HG02610 (cell line): ENCODE results near the gene ENOX1.

Experiments used
- ATAC-seq: cut with Tn5 transposase; IDR thresholded peaks from one replicate; pipeline ENCODE4 v1.9.1; 2021; ENCODE audit warnings: mild to moderate bottlenecking, moderate library complexity; ENCODE audit not compliant: unreplicated experiment

Gene ENOX1

GRCh38 chr13:43611281-43612273, 175.2 kb downstream of the ENOX1 start:
- no peak for ATAC-seq

GRCh38 chr13:43608400-43609137, 178.2 kb downstream of the ENOX1 start:
- ATAC-seq = no peak

- no peak for ATAC-seq
Observed at GRCh38 chr13:43597599-43597945, 189.2 kb downstream of the ENOX1 start.

- no peak for ATAC-seq
Observed at GRCh38 chr13:43596924-43597598, 189.7 kb downstream of the ENOX1 start.

GRCh38 chr13:43596006-43596405, 190.8 kb downstream of the ENOX1 start:
- no peak for ATAC-seq

GRCh38 chr13:43587376-43587775, 199.4 kb downstream of the ENOX1 start:
- no peak for ATAC-seq

GRCh38 chr13:43584751-43585150, 202.0 kb downstream of the ENOX1 start:
- ATAC-seq = no peak

GRCh38 chr13:43583321-43583720, 203.5 kb downstream of the ENOX1 start:
- no peak for ATAC-seq

- no peak for ATAC-seq
Observed at GRCh38 chr13:43580280-43580679, 206.5 kb downstream of the ENOX1 start.

GRCh38 chr13:43579321-43579720, 207.5 kb downstream of the ENOX1 start:
- ATAC-seq = no peak

GRCh38 chr13:43574605-43575004, 212.2 kb downstream of the ENOX1 start:
- ATAC-seq = no peak

- no peak for ATAC-seq
Observed at GRCh38 chr13:43573802-43574514, 212.8 kb downstream of the ENOX1 start.

- no peak for ATAC-seq
Observed at GRCh38 chr13:43573361-43573740, 213.4 kb downstream of the ENOX1 start.

- no peak for ATAC-seq
Observed at GRCh38 chr13:43572656-43573360, 214.0 kb downstream of the ENOX1 start.

GRCh38 chr13:43569658-43570057, 217.1 kb downstream of the ENOX1 start:
- ATAC-seq = no peak

- no peak for ATAC-seq
Observed at GRCh38 chr13:43567608-43568007, 219.2 kb downstream of the ENOX1 start.

GRCh38 chr13:43564952-43565351, 221.8 kb downstream of the ENOX1 start:
- no peak for ATAC-seq

- no peak for ATAC-seq
Observed at GRCh38 chr13:43561081-43561480, 225.7 kb downstream of the ENOX1 start.

GRCh38 chr13:43558939-43559338, 227.8 kb downstream of the ENOX1 start:
- no peak for ATAC-seq

- no peak for ATAC-seq
Observed at GRCh38 chr13:43558326-43558725, 228.4 kb downstream of the ENOX1 start.
